ENCODE data around the gene VWC2.

Gene VWC2

DNA sequence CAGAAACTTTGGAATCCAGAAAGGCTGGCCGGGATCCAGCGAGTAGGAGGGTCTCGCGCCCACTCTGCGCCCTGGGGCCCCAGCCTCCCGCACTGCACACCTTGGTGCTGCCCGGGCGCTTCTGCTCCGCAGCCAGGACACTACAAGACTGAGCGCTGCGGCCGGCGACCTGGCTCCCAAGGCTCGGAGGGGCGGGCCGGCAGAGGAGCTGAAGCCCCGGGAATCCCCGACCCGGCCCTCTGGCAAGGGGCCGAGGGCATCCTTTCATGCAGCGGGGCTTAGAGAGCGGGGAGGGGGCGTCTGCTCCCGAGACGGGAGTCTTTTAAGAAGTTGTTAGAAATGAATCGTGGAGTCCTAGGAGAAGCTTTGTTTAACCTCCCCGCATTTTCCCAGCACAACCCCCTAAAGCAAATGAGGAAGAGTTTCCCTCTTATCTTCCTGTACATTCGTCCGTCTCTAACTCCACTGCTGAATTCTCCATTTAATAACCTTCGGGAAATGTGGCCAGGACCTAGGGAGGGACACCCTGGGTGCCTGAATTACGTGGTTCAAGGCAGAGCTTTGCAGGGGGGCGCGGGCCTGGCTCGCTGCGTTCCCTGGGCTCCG is 1.1 kb downstream of the VWC2 start:
- TF ChIP-seq GATA3 (IDR thresholded peaks at IDR 0.05; ENCODE audit: low read depth, low read length): no peak
- TF ChIP-seq GATA2 (IDR thresholded peaks at IDR 0.05; ENCODE audit: low read depth, low read length): no peak

DNA sequence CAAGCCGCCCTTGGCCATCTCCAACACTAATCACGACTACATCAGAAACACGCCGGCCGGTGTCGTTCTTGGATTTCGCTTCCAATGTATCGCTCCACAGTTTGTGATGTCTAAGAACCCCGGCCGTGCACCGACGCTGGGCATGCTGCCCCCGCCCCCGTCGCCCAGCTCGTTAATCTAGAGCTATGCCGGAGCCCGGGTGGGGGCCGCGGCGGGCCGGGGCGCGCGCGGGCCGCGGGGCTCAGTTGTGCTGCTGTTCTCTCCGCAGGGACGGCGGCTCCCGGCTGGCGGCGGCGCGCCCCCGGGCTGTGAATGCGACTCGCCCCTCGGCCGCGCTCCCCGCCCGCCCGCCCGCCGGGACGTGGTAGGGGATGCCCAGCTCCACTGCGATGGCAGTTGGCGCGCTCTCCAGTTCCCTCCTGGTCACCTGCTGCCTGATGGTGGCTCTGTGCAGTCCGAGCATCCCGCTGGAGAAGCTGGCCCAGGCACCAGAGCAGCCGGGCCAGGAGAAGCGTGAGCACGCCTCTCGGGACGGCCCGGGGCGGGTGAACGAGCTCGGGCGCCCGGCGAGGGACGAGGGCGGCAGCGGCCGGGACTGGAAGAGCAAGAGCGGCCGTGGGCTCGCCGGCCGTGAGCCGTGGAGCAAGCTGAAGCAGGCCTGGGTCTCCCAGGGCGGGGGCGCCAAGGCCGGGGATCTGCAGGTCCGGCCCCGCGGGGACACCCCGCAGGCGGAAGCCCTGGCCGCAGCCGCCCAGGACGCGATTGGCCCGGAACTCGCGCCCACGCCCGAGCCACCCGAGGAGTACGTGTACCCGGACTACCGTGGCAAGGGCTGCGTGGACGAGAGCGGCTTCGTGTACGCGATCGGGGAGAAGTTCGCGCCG is 1.9 kb downstream of the VWC2 start:
- no peak for TF ChIP-seq GATA3 (IDR thresholded peaks at IDR 0.05; ENCODE audit: low read depth, low read length)
- no peak for TF ChIP-seq GATA2 (IDR thresholded peaks at IDR 0.05; ENCODE audit: low read depth, low read length)

DNA sequence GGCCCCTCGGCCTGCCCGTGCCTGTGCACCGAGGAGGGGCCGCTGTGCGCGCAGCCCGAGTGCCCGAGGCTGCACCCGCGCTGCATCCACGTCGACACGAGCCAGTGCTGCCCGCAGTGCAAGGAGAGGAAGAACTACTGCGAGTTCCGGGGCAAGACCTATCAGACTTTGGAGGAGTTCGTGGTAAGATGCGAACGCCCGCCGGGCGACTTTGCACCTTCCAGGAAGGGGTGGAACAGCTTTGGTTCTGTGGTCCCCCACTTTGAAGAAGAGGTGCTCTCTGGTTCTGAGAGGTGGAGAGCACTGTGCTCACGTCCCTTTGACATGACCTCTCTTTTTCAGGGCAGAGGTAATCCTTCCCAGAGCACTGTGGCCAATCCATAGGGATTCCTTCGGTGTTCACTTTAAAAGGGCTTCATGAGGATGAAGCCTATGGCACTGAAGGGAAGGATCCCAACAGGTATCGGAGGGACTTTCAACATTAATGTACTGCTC is 2.6 kb downstream of the VWC2 start:
- no peak for TF ChIP-seq GATA2 (IDR thresholded peaks at IDR 0.05; ENCODE audit: low read depth, low read length)
- no peak for TF ChIP-seq GATA3 (IDR thresholded peaks at IDR 0.05; ENCODE audit: low read depth, low read length)

DNA sequence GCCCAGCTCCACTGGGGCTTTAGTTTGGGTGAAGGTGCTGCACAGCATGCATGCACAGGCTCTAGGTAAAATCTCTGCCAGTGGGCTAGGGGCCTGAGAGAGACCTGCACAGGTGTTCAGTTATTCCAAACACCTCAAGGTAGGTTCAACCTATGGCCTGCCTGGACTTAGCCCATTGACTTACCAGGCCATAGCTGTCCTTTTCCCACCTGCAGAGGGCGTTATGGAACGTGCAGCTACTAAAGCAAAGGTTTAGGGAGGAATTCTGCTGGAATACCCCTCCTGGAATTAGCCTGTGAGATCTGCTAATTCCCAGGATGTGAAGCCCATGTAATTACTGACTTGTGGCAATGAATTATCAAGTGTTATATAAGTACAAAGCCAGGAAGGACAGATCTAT is 3.6 kb downstream of the VWC2 start:
- no peak for TF ChIP-seq GATA3 (IDR thresholded peaks at IDR 0.05; ENCODE audit: low read depth, low read length)
- TF ChIP-seq GATA2 (IDR thresholded peaks at IDR 0.05; ENCODE audit: low read depth, low read length): no peak

DNA sequence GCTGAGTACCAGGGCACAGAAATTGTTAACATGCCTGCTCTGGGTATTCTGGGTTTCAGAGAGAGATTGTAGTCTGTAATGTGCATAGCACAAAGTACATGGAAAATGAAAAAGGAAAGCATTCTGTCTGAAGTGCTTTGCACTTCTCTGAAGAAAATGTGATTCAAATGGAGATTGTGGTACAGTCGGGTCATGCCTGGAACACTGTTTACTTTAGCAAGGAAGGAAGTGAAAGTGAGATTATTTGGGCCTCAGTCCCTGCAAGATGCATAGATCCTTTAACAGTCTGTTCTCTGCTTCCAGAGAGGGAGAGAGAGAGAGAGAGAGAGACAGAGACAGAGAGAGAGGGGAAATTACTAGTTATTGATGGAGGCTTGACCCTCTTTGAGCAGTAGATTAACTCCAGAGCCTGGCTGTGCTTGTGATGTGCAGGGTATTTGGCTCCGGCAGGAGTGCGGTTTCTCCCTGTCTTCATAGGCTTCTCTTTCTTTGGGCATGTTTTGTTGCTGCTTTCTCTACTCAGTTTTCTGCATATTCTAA is 5.4 kb downstream of the VWC2 start:
- TF ChIP-seq GATA3 (IDR thresholded peaks at IDR 0.05; ENCODE audit: low read depth, low read length) (no peak), GATA2 (IDR thresholded peaks at IDR 0.05; ENCODE audit: low read depth, low read length) (no peak)

DNA sequence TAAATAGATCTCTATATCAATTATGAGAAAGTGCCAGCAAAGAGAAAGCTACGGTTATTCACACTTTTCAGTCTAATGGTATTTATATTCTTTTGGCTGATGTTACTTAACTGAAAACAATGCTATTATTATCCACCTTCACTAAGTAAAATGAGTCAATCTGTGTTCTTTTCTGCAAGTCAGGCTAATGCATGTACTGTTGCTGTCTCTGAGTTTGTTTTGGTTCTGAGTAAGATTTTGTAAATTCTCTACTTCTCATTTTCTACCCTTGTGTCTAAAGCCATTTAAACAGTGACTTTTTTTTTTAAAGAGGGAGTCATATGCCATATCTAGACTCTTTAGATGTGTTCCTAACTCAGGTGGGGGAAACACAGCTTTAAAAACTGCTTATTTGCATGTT is 7.5 kb downstream of the VWC2 start:
- TF ChIP-seq GATA3 (IDR thresholded peaks at IDR 0.05; ENCODE audit: low read depth, low read length) (no peak), GATA2 (IDR thresholded peaks at IDR 0.05; ENCODE audit: low read depth, low read length) (no peak)

DNA sequence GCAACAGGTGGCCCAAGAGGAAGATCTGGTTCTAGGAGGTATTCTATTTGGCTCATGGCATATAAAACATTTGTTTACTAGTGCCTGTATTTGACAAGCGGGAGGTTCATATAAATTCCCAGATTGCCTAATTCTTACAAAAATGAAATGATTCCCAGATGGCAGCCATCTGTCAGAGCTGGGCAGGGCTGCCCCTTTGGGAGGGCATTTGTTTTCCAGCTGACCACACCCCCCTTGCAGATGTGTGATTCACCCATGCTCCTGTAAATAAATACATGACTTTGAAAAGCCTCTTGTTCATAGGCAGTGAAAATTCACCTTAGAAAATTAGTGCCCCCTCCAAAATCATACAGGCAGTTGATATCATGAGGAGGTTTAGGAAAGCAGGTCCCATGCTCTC is 8.6 kb downstream of the VWC2 start:
- TF ChIP-seq GATA3 (IDR thresholded peaks at IDR 0.05; ENCODE audit: low read depth, low read length) (no peak), GATA2 (IDR thresholded peaks at IDR 0.05; ENCODE audit: low read depth, low read length) (no peak)

DNA sequence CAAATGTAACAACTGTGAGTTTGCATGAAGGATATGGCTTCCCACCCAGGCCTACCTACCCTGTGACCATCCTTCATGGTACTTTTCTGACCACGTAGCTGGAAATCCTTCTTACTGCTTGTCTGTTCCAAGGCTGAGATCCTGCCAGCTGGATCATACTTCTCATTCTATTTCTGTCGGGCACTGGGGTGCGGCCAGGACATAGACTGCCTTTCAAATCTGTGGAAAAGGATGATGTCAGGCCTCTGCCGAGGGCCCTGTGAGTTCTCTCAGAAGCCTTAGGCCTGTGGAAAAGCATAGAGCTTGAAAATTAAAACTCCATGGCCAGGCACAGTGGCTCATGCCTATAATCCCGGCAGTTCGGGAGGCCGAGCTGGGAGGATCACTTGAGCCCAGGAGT is 10.0 kb downstream of the VWC2 start:
- TF ChIP-seq GATA3 (IDR thresholded peaks at IDR 0.05; ENCODE audit: low read depth, low read length): no peak
- no peak for TF ChIP-seq GATA2 (IDR thresholded peaks at IDR 0.05; ENCODE audit: low read depth, low read length)

DNA sequence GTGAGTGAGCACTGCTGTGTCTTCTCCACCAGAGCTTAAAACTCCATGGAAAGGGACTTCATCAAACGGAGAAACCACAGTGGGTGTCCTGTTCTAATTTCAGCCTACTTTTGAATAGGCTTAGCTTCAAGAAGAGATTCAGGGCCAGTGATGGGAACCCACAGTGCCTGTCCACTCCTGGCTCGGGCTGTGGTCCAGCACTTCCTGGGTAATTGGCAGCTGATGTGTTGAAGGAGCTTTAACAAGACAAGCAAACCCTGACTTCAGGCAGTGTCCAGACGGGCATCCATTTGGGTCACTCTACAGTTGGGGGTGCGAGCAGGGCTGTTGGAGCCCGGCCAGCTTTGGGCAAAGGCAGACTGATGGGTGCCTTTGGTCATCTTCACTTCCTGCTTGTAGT is 14.5 kb downstream of the VWC2 start:
- TF ChIP-seq GATA3 (IDR thresholded peaks at IDR 0.05; ENCODE audit: low read depth, low read length) (no peak), GATA2 (IDR thresholded peaks at IDR 0.05; ENCODE audit: low read depth, low read length) (no peak)

DNA sequence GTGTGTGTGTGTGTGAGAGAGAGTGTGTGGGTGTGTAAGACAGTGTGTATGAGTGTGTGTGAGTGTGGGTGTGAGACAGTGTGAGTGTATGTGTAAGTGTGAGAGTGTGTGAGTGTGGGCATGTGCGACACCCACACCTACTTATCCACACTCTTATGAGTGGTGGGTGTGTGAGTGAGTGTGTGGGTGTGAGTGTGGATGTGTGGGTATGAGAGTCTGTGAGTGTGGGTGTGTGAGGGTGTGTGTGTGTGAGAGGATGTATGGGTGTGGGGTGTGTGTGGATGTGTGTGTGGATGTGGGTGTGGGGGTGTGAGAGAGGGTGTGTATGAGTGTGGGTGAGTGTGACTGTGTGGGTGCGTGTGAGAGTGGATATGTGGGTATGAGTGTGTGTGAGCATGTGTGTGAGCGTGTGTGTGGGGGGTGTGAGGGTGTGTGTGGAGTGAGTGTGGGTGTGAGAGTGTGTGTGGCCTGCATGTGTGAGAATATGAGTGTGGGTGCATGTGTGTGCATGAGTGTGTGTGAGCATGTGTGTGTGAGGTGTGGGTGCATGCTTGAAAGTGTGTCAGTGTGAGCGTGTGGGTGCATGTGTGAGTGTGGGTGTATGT is 15.1 kb downstream of the VWC2 start:
- TF ChIP-seq GATA2 (IDR thresholded peaks at IDR 0.05; ENCODE audit: low read depth, low read length): no peak
- TF ChIP-seq GATA3 (IDR thresholded peaks at IDR 0.05; ENCODE audit: low read depth, low read length): no peak

DNA sequence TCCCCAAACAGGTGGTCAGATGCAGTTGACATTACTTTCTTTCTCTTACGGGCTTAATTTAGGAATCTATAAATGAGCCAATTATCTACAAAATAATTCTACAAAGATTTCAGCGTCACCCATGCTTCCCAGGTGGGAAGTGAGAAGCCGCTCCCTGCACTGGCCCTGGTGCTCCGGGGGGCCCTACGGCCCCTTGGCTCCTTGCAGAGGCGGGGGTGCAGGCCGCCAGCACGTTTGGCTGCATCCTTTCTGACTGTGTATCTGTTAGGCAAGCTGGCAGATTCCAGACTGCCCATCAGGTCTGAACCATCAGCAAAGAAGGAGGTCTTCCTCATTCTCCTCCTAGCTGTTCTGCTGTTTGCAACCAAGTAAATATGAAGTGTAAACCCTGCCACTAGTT is 16.3 kb downstream of the VWC2 start:
- TF ChIP-seq GATA3 (IDR thresholded peaks at IDR 0.05; ENCODE audit: low read depth, low read length): no peak
- TF ChIP-seq GATA2 (IDR thresholded peaks at IDR 0.05; ENCODE audit: low read depth, low read length): no peak

DNA sequence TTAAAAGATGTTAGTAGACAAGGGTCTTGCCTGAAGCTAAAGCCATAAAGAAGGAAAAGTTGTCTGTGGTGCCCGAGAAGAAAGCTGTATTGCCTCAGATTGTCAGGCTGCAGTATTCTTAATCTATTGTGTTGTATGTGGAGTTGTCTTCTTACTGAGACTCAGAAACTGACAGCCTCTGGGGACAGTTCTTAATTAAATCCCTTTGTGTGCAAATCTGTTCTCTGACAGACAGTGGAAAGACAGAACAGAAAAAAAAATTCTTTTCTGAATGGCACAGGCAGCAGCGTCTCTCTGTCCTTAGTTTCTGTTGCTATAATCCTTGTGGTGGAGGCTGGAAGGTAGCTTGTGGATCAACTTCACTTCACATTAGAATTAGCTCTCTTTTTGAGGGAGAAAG is 16.8 kb downstream of the VWC2 start:
- no peak for TF ChIP-seq GATA3 (IDR thresholded peaks at IDR 0.05; ENCODE audit: low read depth, low read length)
- no peak for TF ChIP-seq GATA2 (IDR thresholded peaks at IDR 0.05; ENCODE audit: low read depth, low read length)

DNA sequence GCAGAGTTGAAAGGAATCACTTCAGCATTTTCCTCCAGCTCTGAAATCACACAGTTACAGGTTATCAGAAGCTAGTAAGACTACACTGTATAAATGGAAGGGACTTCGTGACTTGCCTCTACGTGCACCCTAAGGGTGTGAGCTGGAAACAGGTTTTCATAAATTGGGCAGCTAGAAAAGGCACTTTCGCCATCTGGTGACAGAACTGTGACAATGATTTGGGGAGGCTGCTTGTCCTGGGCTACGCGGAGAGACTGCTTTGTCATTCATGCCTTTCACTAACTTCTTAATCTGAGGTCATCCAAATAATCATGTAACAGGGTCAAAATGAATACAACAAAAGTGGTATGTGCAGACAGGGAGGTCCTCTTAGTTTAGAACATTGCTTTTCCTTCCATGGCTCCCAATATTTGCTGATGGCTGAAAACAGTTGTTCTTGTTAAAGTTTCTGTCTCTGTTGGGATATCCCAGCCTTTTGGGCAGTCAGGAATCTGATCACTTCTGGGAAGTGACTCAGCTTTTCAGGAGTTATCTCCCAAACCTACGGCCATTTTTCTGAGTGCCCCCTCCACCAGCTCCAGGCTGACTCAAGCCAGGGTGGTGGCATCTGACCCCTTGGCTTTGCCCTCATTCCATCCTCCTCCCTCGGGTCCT is 17.8 kb downstream of the VWC2 start:
- TF ChIP-seq GATA3 (IDR thresholded peaks at IDR 0.05; ENCODE audit: low read depth, low read length): no peak
- no peak for TF ChIP-seq GATA2 (IDR thresholded peaks at IDR 0.05; ENCODE audit: low read depth, low read length)

Measured in SH-SY5Y (cell line).